HFFc6 (cell line): ENCODE data around the gene PRSS57. TPM values are rescaled to one million over a fixed set of nuclear protein-coding genes. Genes with fewer than 3 reads are reported as not detected.

Source experiments
- DNase-seq: peaks from one replicate; pipeline ENCODE4 v3.0.0-alpha.2; 2018
- H3K27ac Mint-ChIP-seq: 2 replicates; pipeline ENCODE4 v1.8.0; 2020; ENCODE audit warnings: mild to moderate bottlenecking, mixed read lengths
- H3K27me3 Mint-ChIP-seq: 2 replicates; pipeline ENCODE4 v1.8.0; 2021; ENCODE audit warnings: mild to moderate bottlenecking, moderate library complexity, mixed read lengths; ENCODE audit not compliant: insufficient read depth
- H3K36me3 Mint-ChIP-seq: 2 replicates; pipeline ENCODE4 v1.8.0; 2021; ENCODE audit warnings: low read depth, mixed read lengths
- H3K4me1 Mint-ChIP-seq: 2 replicates; pipeline ENCODE4 v1.8.0; 2020; ENCODE audit warnings: low read depth, mixed read lengths
- H3K4me3 Mint-ChIP-seq: 2 replicates; pipeline ENCODE4 v1.8.0; 2020; ENCODE audit warnings: mild to moderate bottlenecking, moderate library complexity, mixed read lengths
- H3K9me3 Mint-ChIP-seq: 2 replicates; pipeline ENCODE4 v1.8.0; 2020; ENCODE audit warnings: mild to moderate bottlenecking, mixed read lengths
- total RNA-seq, 6 experiments: library from RNA; stranded (reverse); fragmentation: NEBNext Ultra II Directional; extraction: Animal tissue kit (Norgen Biotek cat#: 25700); gene quantifications; 2 replicates in 1 of 6; 3 replicates in 5 of 6; pipeline ENCODE4 v1.2.3, GENCODE V29; 2021
- TF ChIP-seq, protein P1 (sequence below): fragments of 200-600 bp; sonication (generic); IDR thresholded peaks from 2 replicates; pipeline ENCODE4 v1.5.0; 2021; ENCODE audit warnings: antibody characterized with exemption, mild to moderate bottlenecking

PRSS57 gene
- total RNA-seq, 6 experiments from 2014 or later = not detected

GRCh38 chr19:641702-642101, 53.5 kb downstream of the PRSS57 start:
- Mint-ChIP-seq H3K27me3 (peaks cover 5% of the 10 kb centered on the region), H3K4me1 (peaks cover 6% of the 10 kb centered on the region), H3K36me3 (peaks cover 4% of the 10 kb centered on the region; the same call in 1 of the 2 replicates), H3K4me3 (no peak overlapping the region), H3K27ac (no peak overlapping the region), H3K9me3 (no peaks in the 10 kb centered on the region)
- TF ChIP-seq, protein P1, sequence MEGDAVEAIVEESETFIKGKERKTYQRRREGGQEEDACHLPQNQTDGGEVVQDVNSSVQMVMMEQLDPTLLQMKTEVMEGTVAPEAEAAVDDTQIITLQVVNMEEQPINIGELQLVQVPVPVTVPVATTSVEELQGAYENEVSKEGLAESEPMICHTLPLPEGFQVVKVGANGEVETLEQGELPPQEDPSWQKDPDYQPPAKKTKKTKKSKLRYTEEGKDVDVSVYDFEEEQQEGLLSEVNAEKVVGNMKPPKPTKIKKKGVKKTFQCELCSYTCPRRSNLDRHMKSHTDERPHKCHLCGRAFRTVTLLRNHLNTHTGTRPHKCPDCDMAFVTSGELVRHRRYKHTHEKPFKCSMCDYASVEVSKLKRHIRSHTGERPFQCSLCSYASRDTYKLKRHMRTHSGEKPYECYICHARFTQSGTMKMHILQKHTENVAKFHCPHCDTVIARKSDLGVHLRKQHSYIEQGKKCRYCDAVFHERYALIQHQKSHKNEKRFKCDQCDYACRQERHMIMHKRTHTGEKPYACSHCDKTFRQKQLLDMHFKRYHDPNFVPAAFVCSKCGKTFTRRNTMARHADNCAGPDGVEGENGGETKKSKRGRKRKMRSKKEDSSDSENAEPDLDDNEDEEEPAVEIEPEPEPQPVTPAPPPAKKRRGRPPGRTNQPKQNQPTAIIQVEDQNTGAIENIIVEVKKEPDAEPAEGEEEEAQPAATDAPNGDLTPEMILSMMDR = no peak
- no peak for DNase-seq

- peaks cover 6% of the 10 kb centered on the region for H3K4me1 Mint-ChIP-seq
- H3K36me3 Mint-ChIP-seq = no peaks in the 10 kb centered on the region
- H3K27me3 Mint-ChIP-seq = peaks cover 5% of the 10 kb centered on the region
- H3K4me3 Mint-ChIP-seq = no peak overlapping the region
- no peaks in the 10 kb centered on the region for H3K9me3 Mint-ChIP-seq
- DNase-seq = no peak
- TF ChIP-seq, protein P1 = no peak
- H3K27ac Mint-ChIP-seq = no peak overlapping the region
Observed at GRCh38 chr19:640606-641189, 54.6 kb downstream of the PRSS57 start.

DNA sequence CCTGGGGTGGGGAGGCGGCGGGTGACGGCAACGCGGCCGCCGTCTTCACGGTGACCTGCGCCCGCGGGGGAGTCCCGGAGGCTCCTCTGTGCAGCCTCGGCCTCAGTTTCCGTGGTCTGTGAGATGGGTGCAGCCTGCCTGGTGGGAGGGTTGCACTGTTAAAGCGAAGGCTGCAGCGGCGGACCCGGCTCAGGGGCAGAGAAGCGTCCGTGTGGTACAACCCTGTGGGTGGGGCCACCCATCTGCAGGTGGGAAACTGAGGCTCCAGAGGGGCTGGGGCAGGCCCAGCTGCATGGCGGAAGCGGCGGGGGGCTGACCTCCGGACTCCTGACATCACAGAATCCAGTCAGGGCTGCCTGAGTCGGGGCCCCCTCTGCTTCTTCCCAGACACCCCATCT, 55.1 kb downstream of the PRSS57 start:
- no peak for DNase-seq
- no peak overlapping the region for H3K27ac Mint-ChIP-seq
- H3K27me3 Mint-ChIP-seq = peaks cover 5% of the 10 kb centered on the region
- TF ChIP-seq, protein P1 = no peak
- no peaks in the 10 kb centered on the region for H3K36me3 Mint-ChIP-seq
- peaks cover 6% of the 10 kb centered on the region for H3K4me1 Mint-ChIP-seq
- no peaks in the 10 kb centered on the region for H3K9me3 Mint-ChIP-seq
- H3K4me3 Mint-ChIP-seq = no peak overlapping the region

DNA sequence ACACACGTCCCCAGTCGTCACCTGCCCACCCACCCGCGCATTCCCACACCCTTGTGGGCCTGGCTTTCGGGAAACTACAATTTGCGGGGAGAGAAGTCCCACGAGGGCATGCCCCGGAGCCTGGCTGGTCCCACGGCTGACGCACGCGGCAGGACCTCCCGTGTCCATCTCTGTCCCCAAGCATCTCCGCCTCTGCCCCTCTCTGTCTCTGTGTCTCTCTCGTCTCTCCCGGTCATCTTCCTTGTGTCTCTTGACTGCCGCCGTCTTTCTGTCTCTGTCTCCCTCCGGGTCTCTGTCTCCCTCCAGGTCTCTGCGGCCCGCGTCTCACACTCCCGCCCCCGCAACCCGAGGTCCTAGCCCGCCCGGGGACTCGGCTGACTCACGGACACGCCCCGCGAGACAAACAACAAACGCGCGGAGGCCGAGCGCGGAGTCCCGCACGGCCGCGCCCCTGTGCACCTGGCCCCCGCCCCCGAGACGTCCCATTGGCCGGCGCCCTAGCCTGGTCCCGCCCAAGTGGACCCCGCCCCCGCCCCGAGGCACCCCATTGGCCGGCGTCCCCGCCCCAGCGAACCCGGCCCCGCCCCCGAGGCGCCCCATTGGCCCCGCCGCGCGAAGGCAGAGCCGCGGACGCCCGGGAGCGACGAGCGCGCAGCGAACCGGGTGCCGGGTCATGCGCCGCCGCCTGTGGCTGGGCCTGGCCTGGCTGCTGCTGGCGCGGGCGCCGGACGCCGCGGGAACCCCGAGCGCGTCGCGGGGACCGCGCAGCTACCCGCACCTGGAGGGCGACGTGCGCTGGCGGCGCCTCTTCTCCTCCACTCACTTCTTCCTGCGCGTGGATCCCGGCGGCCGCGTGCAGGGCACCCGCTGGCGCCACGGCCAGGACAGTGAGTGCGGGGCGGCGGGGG, 55.7 kb downstream of the PRSS57 start, which contains the start of gene FGF22:
Gene FGF22 (plus strand): TSS at position 627 of the 908 bp plus-strand sequence. CDS start 47 bp downstream, at position 674.
- Mint-ChIP-seq H3K27ac (peak within 1 kb of the TSS; percentile 69), H3K4me3 (peak within 1 kb of the TSS; percentile 87)
- TF ChIP-seq, protein P1 = no peak

DNA sequence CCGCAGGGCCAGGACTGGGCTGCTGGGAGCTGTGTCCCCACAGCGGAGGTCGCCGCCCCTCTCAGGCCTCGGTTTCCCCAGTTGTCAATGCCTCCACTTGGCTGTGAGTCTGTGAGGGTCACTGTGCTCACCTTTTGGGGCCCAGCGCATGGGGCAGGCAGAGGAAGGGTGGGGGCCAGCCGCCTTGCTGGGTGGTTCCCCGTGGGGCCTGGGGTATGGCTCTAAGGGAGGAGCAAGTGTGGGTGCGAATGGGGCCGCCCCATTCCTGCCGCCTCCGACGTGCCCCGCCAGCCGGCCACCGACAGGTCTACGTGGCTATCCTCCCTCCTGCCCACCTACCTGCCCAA, 56.4 kb downstream of the PRSS57 start:
- TF ChIP-seq, protein P1 = no peak
- Mint-ChIP-seq H3K4me1 (peaks cover 13% of the 10 kb centered on the region), H3K36me3 (no peaks in the 10 kb centered on the region), H3K27ac (no peak overlapping the region; the same call in 1 of the 2 replicates), H3K27me3 (peaks cover 6% of the 10 kb centered on the region), H3K4me3 (peak overlapping the region; percentile 87), H3K9me3 (no peaks in the 10 kb centered on the region)
- no peak for DNase-seq

More for the DNA sequence above, 55.7 kb downstream of the PRSS57 start, which contains the start of gene FGF22:
- peaks cover 6% of the 10 kb centered on the region for H3K4me1 Mint-ChIP-seq
- no peaks in the 10 kb centered on the region for H3K36me3 Mint-ChIP-seq
- no peaks in the 10 kb centered on the region for H3K9me3 Mint-ChIP-seq
- peak; percentile 79 for DNase-seq
- H3K27me3 Mint-ChIP-seq = peaks cover 5% of the 10 kb centered on the region

Other genes with a start within 250 kb of the PRSS57 start
- not detected for gene SHC2, start 234.4 kb downstream of the PRSS57 start, total RNA-seq
- gene MADCAM1, start 199.0 kb downstream of the PRSS57 start, total RNA-seq = under 1 TPM; 0.11 to 0.47 (median 0.21) TPM
- gene TPGS1, start 188.0 kb downstream of the PRSS57 start, total RNA-seq = 10 to 100 TPM; 20.2 to 24.7 (median 21.1) TPM
- gene CDC34, start 163.7 kb downstream of the PRSS57 start, total RNA-seq = 10 to 100 TPM; 63.8 to 79.9 (median 64.6) TPM
- under 1 TPM in 1 of 6 experiments, not detected in 5; 0.24 TPM for gene GZMM, start 151.4 kb downstream of the PRSS57 start, total RNA-seq
- 100 to 1,000 TPM; 422 to 534 (median 465) TPM for gene BSG, start 122.9 kb downstream of the PRSS57 start, total RNA-seq
- 1 to 10 TPM; 2.8 to 3.6 (median 3.1) TPM for gene HCN2, start 105.6 kb downstream of the PRSS57 start, total RNA-seq
- gene POLRMT, start 61.9 kb downstream of the PRSS57 start, total RNA-seq = 10 to 100 TPM; 29.9 to 44.2 (median 34.7) TPM
- under 1 TPM in 2 of 6 experiments, not detected in 4; 0.17 to 0.18 TPM for gene FGF22, start 55.6 kb downstream of the PRSS57 start, total RNA-seq
- gene RNF126, start 32.2 kb downstream of the PRSS57 start, total RNA-seq = 10 to 100 TPM; 35.8 to 39.2 (median 38.2) TPM
- gene FSTL3, start 19.1 kb downstream of the PRSS57 start, total RNA-seq = 100 to 1,000 TPM in 3 of 6 experiments, 10 to 100 TPM in 3; 97.1 to 123 (median 101) TPM
- under 1 TPM in 2 of 6 experiments, not detected in 4; 0.14 to 0.15 TPM for gene PALM, start 13.5 kb upstream of the PRSS57 start, total RNA-seq
- under 1 TPM in 2 of 6 experiments, not detected in 4; 0.05 to 0.07 TPM for gene MISP, start 55.7 kb upstream of the PRSS57 start, total RNA-seq
- gene PTBP1, start 102.0 kb upstream of the PRSS57 start, total RNA-seq = 100 to 1,000 TPM; 307 to 421 (median 380) TPM
- gene PLPPR3, start 126.5 kb upstream of the PRSS57 start, total RNA-seq = under 1 TPM in 1 of 6 experiments, not detected in 5; 0.09 TPM
- gene AZU1, start 132.4 kb upstream of the PRSS57 start, total RNA-seq = not detected
- not detected for gene PRTN3, start 145.5 kb upstream of the PRSS57 start, total RNA-seq
- gene ELANE, start 156.9 kb upstream of the PRSS57 start, total RNA-seq = under 1 TPM in 1 of 6 experiments, not detected in 5; 0.21 TPM
- gene CFD, start 164.2 kb upstream of the PRSS57 start, total RNA-seq = 1 to 10 TPM in 3 of 6 experiments, under 1 TPM in 3; 0.84 to 1.7 (median 0.98) TPM
- gene MED16, start 197.7 kb upstream of the PRSS57 start, total RNA-seq = 10 to 100 TPM; 58.1 to 91.0 (median 70.9) TPM
- not detected for gene RNU6-9, start 198.0 kb upstream of the PRSS57 start, total RNA-seq
- 10 to 100 TPM; 41.9 to 53.4 (median 45.9) TPM for gene R3HDM4, start 217.8 kb upstream of the PRSS57 start, total RNA-seq
- gene KISS1R, start 221.9 kb upstream of the PRSS57 start, total RNA-seq = not detected
- gene ARID3A, start 230.6 kb upstream of the PRSS57 start, total RNA-seq = 10 to 100 TPM; 35.1 to 44.2 (median 38.4) TPM